ENCODE data around the gene ANKS1A. TPM values are rescaled to one million over a fixed set of nuclear protein-coding genes. Genes with fewer than 3 reads are reported as not detected.

Gene ANKS1A
- total RNA-seq, 2 donors from 2014 or later, result 25.3 to 26.0 TPM

- H3K9me3 ChIP-seq, result no peaks in the 10 kb centered on the region
- intact Hi-C loops (cut with DNase I), result no loop called here
- no peaks in the 10 kb centered on the region for H3K4me1 ChIP-seq
- no peak for TF ChIP-seq CTCF (IDR thresholded peaks at IDR 0.05)
- no peak overlapping the region for H3K27ac ChIP-seq
- no peak for DNase-seq
- no peak overlapping the region for H3K9ac ChIP-seq (ENCODE audit: low read depth in 2 of 2, low read length in 2 of 2)
- no peaks in the 10 kb centered on the region for H3K36me3 ChIP-seq
- no peaks in the 10 kb centered on the region for H3K27me3 ChIP-seq
- H3K4me3 ChIP-seq, result no peak overlapping the region
These were observed 173.9 kb downstream of the ANKS1A start for GRCh38 chr6:35062676-35063574.

- no peak for TF ChIP-seq CTCF (IDR thresholded peaks at IDR 0.05)
- intact Hi-C loops (cut with DNase I), result no loop called here
- no peak overlapping the region for H3K27ac ChIP-seq
These were observed 174.7 kb downstream of the ANKS1A start for GRCh38 chr6:35063701-35064280.

GRCh38 chr6:35064290-35064689 is 175.2 kb downstream of the ANKS1A start:
- no peaks in the 10 kb centered on the region for H3K36me3 ChIP-seq
- H3K27ac ChIP-seq, result no peak overlapping the region
- H3K4me1 ChIP-seq, result no peaks in the 10 kb centered on the region
- DNase-seq, result no peak
- H3K4me3 ChIP-seq, result no peak overlapping the region
- intact Hi-C loops (cut with DNase I), result no loop called here
- no peak for TF ChIP-seq CTCF (IDR thresholded peaks at IDR 0.05)
- H3K9ac ChIP-seq (ENCODE audit: low read depth in 2 of 2, low read length in 2 of 2), result no peak overlapping the region
- no peaks in the 10 kb centered on the region for H3K27me3 ChIP-seq
- no peaks in the 10 kb centered on the region for H3K9me3 ChIP-seq

More at GRCh38 chr6:35063701-35064280, 174.7 kb downstream of the ANKS1A start:
- H3K9me3 ChIP-seq, result no peaks in the 10 kb centered on the region
- no peaks in the 10 kb centered on the region for H3K36me3 ChIP-seq
- no peak overlapping the region for H3K9ac ChIP-seq (ENCODE audit: low read depth in 2 of 2, low read length in 2 of 2)
- H3K4me1 ChIP-seq, result no peaks in the 10 kb centered on the region
- no peaks in the 10 kb centered on the region for H3K27me3 ChIP-seq
- H3K4me3 ChIP-seq, result no peak overlapping the region
- no peak for DNase-seq

GRCh38 chr6:35064757-35065440 is 175.8 kb downstream of the ANKS1A start:
- no peaks in the 10 kb centered on the region for H3K27me3 ChIP-seq
- no peak for DNase-seq
- H3K27ac ChIP-seq, result no peak overlapping the region
- no peaks in the 10 kb centered on the region for H3K9me3 ChIP-seq
- no peak overlapping the region for H3K9ac ChIP-seq (ENCODE audit: low read depth in 2 of 2, low read length in 2 of 2)
- intact Hi-C loops (cut with DNase I), result no loop called here
- H3K36me3 ChIP-seq, result no peaks in the 10 kb centered on the region
- no peak for TF ChIP-seq CTCF (IDR thresholded peaks at IDR 0.05)
- no peaks in the 10 kb centered on the region for H3K4me1 ChIP-seq
- no peak overlapping the region for H3K4me3 ChIP-seq

GRCh38 chr6:35065441-35065800 is 176.4 kb downstream of the ANKS1A start:
- Histone ChIP-seq H3K36me3 (no peaks in the 10 kb centered on the region), H3K9me3 (no peaks in the 10 kb centered on the region), H3K4me3 (no peak overlapping the region), H3K9ac (ENCODE audit: low read depth in 2 of 2, low read length in 2 of 2) (no peak overlapping the region), H3K27me3 (no peaks in the 10 kb centered on the region), H3K4me1 (no peaks in the 10 kb centered on the region), H3K27ac (no peak overlapping the region)
- intact Hi-C loops (cut with DNase I), result no loop called here
- TF ChIP-seq CTCF (IDR thresholded peaks at IDR 0.05), result no peak
- no peak for DNase-seq

Measured in colonic mucosa (tissue), 4 donors.